Measurements from ENCODE around the gene CEP162. TPM values are rescaled to one million over a fixed set of nuclear protein-coding genes. Genes with fewer than 3 reads are reported as not detected.

CEP162 gene
- total and polyA plus RNA-seq, 2 experiments from 2014 or later: 9.2 to 15.4 TPM

DNA sequence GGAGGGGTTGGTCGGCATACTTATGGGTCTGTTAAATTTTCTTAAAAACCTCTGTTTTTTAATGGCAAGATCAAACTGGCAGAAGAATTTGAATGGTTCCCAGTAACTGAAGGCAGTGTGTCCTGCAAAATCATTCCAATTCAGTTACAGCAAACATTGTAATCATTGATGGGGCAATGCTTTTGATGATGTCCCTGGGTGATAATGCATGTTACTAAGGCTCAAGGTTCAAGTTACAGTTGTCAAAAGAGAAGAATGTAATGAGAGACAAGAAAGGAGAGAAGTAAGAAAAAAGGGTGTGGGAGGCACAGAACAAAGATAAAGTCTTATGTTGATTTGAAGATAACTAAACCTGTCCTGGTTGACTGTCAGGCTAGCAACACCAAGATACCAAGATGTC, 54.9 kb downstream of the CEP162 start:
- no peak for ATAC-seq
- Mint-ChIP-seq H3K9me3 (no peaks in the 10 kb centered on the region), H3K36me3 (ENCODE audit: low read depth) (no peaks in the 10 kb centered on the region; the same call in 2 of the 3 replicates), H3K4me1 (no peaks in the 10 kb centered on the region), H3K27me3 (ENCODE audit: insufficient read depth, low read depth, poor library complexity) (peaks cover 2% of the 10 kb centered on the region), H3K4me3 (no peak overlapping the region), H3K27ac (no peak overlapping the region)
- Histone ChIP-seq H3K27ac (ENCODE audit: low read depth) (no peak overlapping the region), H3K79me2 (replicated peaks; ENCODE audit: insufficient read depth) (no peaks in the 10 kb centered on the region), H3K4me2 (no peak overlapping the region), H3F3A (replicated peaks; ENCODE audit: low read depth) (no peaks in the 10 kb centered on the region), H3K36me3 (ENCODE audit: insufficient read depth) (peaks cover 8% of the 10 kb centered on the region; the same call in 1 of the 2 replicates), H3K4me3 (no peak overlapping the region), H2AFZ (no peak overlapping the region), H3K9me2 (ENCODE audit: insufficient read depth) (no peaks in the 10 kb centered on the region), H4K20me1 (replicated peaks; ENCODE audit: insufficient read depth) (no peaks in the 10 kb centered on the region; the same call in 1 of the 2 replicates), H3K27me3 (ENCODE audit: insufficient read depth) (no peaks in the 10 kb centered on the region), H3K4me1 (ENCODE audit: insufficient read depth) (no peaks in the 10 kb centered on the region)
- DNase-seq (ENCODE audit: low spot score): no peak
- no peak for TF ChIP-seq EZH2 (IDR thresholded peaks at IDR 0.05; ENCODE audit: low read depth, unreplicated experiment)
- TF ChIP-seq NANOG (IDR thresholded peaks at IDR 0.05; ENCODE audit: borderline replicate concordance): no peak
- no peak for TF ChIP-seq ZNF114 (CRISPR knock-in tag; IDR thresholded peaks at IDR 0.05)
- TF ChIP-seq, protein P1, sequence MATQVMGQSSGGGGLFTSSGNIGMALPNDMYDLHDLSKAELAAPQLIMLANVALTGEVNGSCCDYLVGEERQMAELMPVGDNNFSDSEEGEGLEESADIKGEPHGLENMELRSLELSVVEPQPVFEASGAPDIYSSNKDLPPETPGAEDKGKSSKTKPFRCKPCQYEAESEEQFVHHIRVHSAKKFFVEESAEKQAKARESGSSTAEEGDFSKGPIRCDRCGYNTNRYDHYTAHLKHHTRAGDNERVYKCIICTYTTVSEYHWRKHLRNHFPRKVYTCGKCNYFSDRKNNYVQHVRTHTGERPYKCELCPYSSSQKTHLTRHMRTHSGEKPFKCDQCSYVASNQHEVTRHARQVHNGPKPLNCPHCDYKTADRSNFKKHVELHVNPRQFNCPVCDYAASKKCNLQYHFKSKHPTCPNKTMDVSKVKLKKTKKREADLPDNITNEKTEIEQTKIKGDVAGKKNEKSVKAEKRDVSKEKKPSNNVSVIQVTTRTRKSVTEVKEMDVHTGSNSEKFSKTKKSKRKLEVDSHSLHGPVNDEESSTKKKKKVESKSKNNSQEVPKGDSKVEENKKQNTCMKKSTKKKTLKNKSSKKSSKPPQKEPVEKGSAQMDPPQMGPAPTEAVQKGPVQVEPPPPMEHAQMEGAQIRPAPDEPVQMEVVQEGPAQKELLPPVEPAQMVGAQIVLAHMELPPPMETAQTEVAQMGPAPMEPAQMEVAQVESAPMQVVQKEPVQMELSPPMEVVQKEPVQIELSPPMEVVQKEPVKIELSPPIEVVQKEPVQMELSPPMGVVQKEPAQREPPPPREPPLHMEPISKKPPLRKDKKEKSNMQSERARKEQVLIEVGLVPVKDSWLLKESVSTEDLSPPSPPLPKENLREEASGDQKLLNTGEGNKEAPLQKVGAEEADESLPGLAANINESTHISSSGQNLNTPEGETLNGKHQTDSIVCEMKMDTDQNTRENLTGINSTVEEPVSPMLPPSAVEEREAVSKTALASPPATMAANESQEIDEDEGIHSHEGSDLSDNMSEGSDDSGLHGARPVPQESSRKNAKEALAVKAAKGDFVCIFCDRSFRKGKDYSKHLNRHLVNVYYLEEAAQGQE (IDR thresholded peaks at IDR 0.05; ENCODE audit: unreplicated experiment): no peak
- TF ChIP-seq CREB1 (CRISPR knock-in tag; IDR thresholded peaks at IDR 0.05; ENCODE audit: low read depth): no peak
- no peak for TF ChIP-seq POLR2AphosphoS5 (IDR thresholded peaks at IDR 0.05; ENCODE audit: low read depth)
- no peak for TF ChIP-seq EZH2phosphoT487 (IDR thresholded peaks at IDR 0.05; ENCODE audit: unreplicated experiment)
- TF ChIP-seq ZNF331 (CRISPR knock-in tag; IDR thresholded peaks at IDR 0.05; ENCODE audit: low read depth): no peak
- no peak for TF ChIP-seq JUNB (IDR thresholded peaks at IDR 0.05; ENCODE audit: unreplicated experiment)
- TF ChIP-seq, protein P2, sequence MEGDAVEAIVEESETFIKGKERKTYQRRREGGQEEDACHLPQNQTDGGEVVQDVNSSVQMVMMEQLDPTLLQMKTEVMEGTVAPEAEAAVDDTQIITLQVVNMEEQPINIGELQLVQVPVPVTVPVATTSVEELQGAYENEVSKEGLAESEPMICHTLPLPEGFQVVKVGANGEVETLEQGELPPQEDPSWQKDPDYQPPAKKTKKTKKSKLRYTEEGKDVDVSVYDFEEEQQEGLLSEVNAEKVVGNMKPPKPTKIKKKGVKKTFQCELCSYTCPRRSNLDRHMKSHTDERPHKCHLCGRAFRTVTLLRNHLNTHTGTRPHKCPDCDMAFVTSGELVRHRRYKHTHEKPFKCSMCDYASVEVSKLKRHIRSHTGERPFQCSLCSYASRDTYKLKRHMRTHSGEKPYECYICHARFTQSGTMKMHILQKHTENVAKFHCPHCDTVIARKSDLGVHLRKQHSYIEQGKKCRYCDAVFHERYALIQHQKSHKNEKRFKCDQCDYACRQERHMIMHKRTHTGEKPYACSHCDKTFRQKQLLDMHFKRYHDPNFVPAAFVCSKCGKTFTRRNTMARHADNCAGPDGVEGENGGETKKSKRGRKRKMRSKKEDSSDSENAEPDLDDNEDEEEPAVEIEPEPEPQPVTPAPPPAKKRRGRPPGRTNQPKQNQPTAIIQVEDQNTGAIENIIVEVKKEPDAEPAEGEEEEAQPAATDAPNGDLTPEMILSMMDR (conservative IDR thresholded peaks at IDR 0.05; ENCODE audit: low read depth in 2 of 2): no peak
- TF ChIP-seq, protein P3, sequence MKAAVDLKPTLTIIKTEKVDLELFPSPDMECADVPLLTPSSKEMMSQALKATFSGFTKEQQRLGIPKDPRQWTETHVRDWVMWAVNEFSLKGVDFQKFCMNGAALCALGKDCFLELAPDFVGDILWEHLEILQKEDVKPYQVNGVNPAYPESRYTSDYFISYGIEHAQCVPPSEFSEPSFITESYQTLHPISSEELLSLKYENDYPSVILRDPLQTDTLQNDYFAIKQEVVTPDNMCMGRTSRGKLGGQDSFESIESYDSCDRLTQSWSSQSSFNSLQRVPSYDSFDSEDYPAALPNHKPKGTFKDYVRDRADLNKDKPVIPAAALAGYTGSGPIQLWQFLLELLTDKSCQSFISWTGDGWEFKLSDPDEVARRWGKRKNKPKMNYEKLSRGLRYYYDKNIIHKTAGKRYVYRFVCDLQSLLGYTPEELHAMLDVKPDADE (IDR thresholded peaks at IDR 0.05): no peak
- TF ChIP-seq STAT1 (IDR thresholded peaks at IDR 0.05; ENCODE audit: unreplicated experiment): no peak
- TF ChIP-seq, protein P4, sequence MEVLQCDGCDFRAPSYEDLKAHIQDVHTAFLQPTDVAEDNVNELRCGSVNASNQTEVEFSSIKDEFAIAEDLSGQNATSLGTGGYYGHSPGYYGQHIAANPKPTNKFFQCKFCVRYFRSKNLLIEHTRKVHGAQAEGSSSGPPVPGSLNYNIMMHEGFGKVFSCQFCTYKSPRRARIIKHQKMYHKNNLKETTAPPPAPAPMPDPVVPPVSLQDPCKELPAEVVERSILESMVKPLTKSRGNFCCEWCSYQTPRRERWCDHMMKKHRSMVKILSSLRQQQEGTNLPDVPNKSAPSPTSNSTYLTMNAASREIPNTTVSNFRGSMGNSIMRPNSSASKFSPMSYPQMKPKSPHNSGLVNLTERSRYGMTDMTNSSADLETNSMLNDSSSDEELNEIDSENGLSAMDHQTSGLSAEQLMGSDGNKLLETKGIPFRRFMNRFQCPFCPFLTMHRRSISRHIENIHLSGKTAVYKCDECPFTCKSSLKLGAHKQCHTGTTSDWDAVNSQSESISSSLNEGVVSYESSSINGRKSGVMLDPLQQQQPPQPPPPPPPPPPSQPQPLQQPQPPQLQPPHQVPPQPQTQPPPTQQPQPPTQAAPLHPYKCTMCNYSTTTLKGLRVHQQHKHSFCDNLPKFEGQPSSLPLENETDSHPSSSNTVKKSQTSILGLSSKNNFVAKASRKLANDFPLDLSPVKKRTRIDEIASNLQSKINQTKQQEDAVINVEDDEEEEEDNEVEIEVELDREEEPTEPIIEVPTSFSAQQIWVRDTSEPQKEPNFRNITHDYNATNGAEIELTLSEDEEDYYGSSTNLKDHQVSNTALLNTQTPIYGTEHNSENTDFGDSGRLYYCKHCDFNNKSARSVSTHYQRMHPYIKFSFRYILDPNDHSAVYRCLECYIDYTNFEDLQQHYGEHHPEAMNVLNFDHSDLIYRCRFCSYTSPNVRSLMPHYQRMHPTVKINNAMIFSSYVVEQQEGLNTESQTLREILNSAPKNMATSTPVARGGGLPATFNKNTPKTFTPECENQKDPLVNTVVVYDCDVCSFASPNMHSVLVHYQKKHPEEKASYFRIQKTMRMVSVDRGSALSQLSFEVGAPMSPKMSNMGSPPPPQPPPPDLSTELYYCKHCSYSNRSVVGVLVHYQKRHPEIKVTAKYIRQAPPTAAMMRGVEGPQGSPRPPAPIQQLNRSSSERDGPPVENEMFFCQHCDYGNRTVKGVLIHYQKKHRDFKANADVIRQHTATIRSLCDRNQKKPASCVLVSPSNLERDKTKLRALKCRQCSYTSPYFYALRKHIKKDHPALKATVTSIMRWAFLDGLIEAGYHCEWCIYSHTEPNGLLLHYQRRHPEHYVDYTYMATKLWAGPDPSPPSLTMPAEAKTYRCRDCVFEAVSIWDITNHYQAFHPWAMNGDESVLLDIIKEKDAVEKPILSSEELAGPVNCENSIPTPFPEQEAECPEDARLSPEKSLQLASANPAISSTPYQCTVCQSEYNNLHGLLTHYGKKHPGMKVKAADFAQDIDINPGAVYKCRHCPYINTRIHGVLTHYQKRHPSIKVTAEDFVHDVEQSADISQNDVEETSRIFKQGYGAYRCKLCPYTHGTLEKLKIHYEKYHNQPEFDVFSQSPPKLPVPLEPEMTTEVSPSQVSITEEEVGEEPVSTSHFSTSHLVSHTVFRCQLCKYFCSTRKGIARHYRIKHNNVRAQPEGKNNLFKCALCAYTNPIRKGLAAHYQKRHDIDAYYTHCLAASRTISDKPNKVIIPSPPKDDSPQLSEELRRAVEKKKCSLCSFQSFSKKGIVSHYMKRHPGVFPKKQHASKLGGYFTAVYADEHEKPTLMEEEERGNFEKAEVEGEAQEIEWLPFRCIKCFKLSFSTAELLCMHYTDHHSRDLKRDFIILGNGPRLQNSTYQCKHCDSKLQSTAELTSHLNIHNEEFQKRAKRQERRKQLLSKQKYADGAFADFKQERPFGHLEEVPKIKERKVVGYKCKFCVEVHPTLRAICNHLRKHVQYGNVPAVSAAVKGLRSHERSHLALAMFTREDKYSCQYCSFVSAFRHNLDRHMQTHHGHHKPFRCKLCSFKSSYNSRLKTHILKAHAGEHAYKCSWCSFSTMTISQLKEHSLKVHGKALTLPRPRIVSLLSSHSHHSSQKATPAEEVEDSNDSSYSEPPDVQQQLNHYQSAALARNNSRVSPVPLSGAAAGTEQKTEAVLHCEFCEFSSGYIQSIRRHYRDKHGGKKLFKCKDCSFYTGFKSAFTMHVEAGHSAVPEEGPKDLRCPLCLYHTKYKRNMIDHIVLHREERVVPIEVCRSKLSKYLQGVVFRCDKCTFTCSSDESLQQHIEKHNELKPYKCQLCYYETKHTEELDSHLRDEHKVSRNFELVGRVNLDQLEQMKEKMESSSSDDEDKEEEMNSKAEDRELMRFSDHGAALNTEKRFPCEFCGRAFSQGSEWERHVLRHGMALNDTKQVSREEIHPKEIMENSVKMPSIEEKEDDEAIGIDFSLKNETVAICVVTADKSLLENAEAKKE (CRISPR knock-in tag; IDR thresholded peaks at IDR 0.05): no peak
